GM18519 (cell line): ENCODE measurements around the gene IGFBPL1.
"Not testable (repeated sequence)": the region's sequence is repeated elsewhere in the genome, so short reads cannot be mapped to it uniquely, and the experiment has no call there.

Source experiments
- ATAC-seq: cut with Tn5 transposase; IDR thresholded peaks from one replicate; pipeline ENCODE4 v1.9.1; 2021; ENCODE audit warnings: mild to moderate bottlenecking, moderate library complexity; ENCODE audit not compliant: unreplicated experiment, low FRiP score

The IGFBPL1 gene

GRCh38 chr9:38404314-38404713 is 19.9 kb downstream of the IGFBPL1 start:
- ATAC-seq = no peak

- ATAC-seq = no peak
Observed at GRCh38 chr9:38401994-38402393, 22.3 kb downstream of the IGFBPL1 start.

GRCh38 chr9:38399191-38399590 is 25.1 kb downstream of the IGFBPL1 start:
- ATAC-seq = not testable (repeated sequence)

GRCh38 chr9:38396371-38396671 is 27.9 kb downstream of the IGFBPL1 start:
- ATAC-seq = no peak

GRCh38 chr9:38395653-38396370 is 28.4 kb downstream of the IGFBPL1 start:
- no peak for ATAC-seq

- ATAC-seq = no peak
Observed at GRCh38 chr9:38394416-38394815, 29.8 kb downstream of the IGFBPL1 start.

- ATAC-seq = no peak
Observed at GRCh38 chr9:38393128-38393796, 31.0 kb downstream of the IGFBPL1 start.

GRCh38 chr9:38392235-38393127 is 31.8 kb downstream of the IGFBPL1 start, which contains the start of gene ALDH1B1:
TSS of gene ALDH1B1 (plus strand) at chr9:38392702. CDS start at chr9:38395749, 3,047 bp downstream.
- ATAC-seq = peak; percentile 93

GRCh38 chr9:38391278-38392118 is 32.8 kb downstream of the IGFBPL1 start:
- no peak for ATAC-seq

GRCh38 chr9:38390851-38391250 is 33.4 kb downstream of the IGFBPL1 start:
- ATAC-seq = no peak

- no peak for ATAC-seq
Observed at GRCh38 chr9:38390442-38390841, 33.8 kb downstream of the IGFBPL1 start.

- no peak for ATAC-seq
Observed at GRCh38 chr9:38389313-38389712, 34.9 kb downstream of the IGFBPL1 start.

GRCh38 chr9:38388283-38389223 is 35.7 kb downstream of the IGFBPL1 start:
- ATAC-seq = no peak

GRCh38 chr9:38387751-38388150 is 36.5 kb downstream of the IGFBPL1 start:
- ATAC-seq = no peak

- no peak for ATAC-seq
Observed at GRCh38 chr9:38387066-38387465, 37.2 kb downstream of the IGFBPL1 start.

GRCh38 chr9:38386319-38386895 is 37.8 kb downstream of the IGFBPL1 start:
- no peak for ATAC-seq

- no peak for ATAC-seq
Observed at GRCh38 chr9:38385896-38386295, 38.4 kb downstream of the IGFBPL1 start.

- ATAC-seq = no peak
Observed at GRCh38 chr9:38384990-38385848, 39.0 kb downstream of the IGFBPL1 start.
